GM12892 (cell line): Measurements from ENCODE around the gene TMTC1.

ENCODE experiments used
- DNase-seq: peaks from one replicate; pipeline ENCODE4 v3.0.0; 2011; ENCODE audit not compliant: insufficient read length
- FAIRE-seq: peaks from 2 replicates; lab custom pipeline; 2011; peaks lifted over from hg19 to GRCh38; lab: Jason Lieb, UNC
- POLR2A ChIP-seq: IDR thresholded peaks from 2 replicates; pipeline ENCODE4 v1.6.1; 2011; ENCODE audit warnings: low read depth, low read length, control low read depth
- POLR2AphosphoS5 ChIP-seq: IDR thresholded peaks from 2 replicates; pipeline ENCODE4 v1.6.1; 2011; ENCODE audit warnings: low read depth, low read length, control low read depth
- TAF1 ChIP-seq: IDR thresholded peaks from 2 replicates; pipeline ENCODE4 v1.6.1; 2011; ENCODE audit warnings: low read depth, mild to moderate bottlenecking, control low read depth, low read length, borderline replicate concordance

The TMTC1 gene

DNA sequence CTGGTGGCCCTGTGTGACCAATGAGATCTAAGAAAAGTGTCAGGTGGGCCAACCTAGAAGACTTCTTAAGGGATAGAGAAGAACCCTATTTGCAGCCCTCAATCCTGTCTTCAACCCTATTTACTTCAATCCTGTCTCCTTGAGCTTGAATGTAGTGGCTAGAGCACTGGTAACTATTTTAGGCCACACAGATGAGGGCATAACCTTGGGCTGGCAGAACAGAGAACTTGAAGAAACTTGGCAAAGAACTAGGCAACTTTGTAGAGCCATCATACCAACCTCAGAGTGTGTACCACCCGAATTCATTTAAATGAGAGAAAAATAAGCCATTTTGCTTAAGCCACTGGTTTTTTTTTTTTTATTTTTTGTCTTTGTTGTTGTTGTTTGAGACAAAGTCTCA, 94.8 kb downstream of the TMTC1 start:
- FAIRE-seq (no peak), DNase-seq (no peak)
- no peak for TF ChIP-seq POLR2AphosphoS5
- no peak for TF ChIP-seq POLR2A
- TF ChIP-seq TAF1: no peak

GRCh38 chr12:29682088-29682487, 101.7 kb downstream of the TMTC1 start:
- no peak for DNase-seq
- no peak for FAIRE-seq
- TF ChIP-seq POLR2A (no peak), POLR2AphosphoS5 (no peak), TAF1 (no peak)

DNA sequence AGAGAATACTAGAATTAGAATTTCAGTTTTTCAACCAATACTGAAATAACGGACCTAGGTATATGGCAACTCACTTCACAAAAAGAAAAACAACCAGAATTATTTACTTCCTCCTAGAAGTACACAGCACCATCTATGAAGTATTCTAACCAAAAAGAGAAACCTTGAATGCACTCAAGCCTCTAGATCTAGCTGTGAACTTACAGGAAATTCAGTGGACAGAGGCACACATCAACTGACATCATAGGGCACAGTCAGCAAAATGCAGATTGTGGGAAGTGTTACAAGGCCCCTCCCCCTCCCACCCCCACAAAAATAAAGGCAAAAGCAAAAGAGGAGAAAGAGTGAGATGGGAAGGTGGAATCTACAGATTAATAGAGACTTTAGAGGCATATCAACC, 102.4 kb downstream of the TMTC1 start:
- no peak for DNase-seq
- no peak for TF ChIP-seq POLR2A
- no peak for TF ChIP-seq TAF1
- no peak for TF ChIP-seq POLR2AphosphoS5
- FAIRE-seq: no peak

GRCh38 chr12:29676676-29677075, 107.1 kb downstream of the TMTC1 start:
- DNase-seq (no peak), FAIRE-seq (no peak)
- TF ChIP-seq TAF1 (no peak), POLR2AphosphoS5 (no peak), POLR2A (no peak)

DNA sequence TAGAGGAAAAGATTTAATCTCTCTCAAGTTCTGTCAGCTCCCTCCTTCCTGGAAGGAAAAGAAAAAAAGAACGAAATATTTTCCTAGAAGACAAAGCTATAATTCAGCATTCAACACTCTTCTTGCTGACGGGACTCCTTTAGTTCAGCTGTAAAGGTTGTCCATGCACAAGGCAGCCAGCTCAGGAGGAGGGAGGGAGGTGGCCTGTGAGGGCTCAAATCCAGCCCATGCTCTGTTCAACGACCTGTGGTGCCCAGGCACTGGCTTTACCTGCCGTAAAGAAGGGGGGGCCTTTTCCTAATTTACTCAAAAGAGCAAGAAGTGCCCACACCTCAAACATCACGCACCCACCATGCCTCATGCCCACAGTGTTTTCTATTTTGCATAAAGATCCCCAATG, 109.3 kb downstream of the TMTC1 start:
- DNase-seq (no peak), FAIRE-seq (no peak)
- TF ChIP-seq POLR2A (no peak), TAF1 (no peak), POLR2AphosphoS5 (no peak)

- no peak for FAIRE-seq
- no peak for DNase-seq
- TF ChIP-seq TAF1 (no peak), POLR2AphosphoS5 (no peak), POLR2A (no peak)
Measured at GRCh38 chr12:29673346-29673745, 110.4 kb downstream of the TMTC1 start.

DNA sequence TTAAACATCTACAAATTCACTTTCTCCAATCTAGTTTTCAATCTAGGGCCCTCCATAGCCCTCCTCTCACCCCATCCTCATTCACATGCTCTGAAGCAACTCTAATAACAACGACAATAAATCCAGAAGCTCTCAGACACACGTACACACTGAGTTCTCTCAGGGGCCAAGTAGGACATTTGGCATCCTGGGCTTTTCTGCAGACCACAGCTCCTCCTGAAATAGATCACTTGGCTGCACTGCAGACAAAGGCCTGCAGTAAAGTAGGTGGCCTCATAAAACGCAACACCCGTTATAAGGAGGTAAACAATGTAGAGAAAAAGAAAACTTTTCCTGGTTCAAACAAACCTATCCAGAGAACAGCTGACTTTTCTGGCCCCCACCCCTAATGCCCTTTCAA, 111.2 kb downstream of the TMTC1 start:
- FAIRE-seq (no peak), DNase-seq (no peak)
- TF ChIP-seq TAF1 (no peak), POLR2AphosphoS5 (no peak)

- FAIRE-seq (no peak), DNase-seq (no peak)
- no peak for TF ChIP-seq POLR2A
- no peak for TF ChIP-seq TAF1
- no peak for TF ChIP-seq POLR2AphosphoS5
Measured at GRCh38 chr12:29671742-29672141, 112.0 kb downstream of the TMTC1 start.

DNA sequence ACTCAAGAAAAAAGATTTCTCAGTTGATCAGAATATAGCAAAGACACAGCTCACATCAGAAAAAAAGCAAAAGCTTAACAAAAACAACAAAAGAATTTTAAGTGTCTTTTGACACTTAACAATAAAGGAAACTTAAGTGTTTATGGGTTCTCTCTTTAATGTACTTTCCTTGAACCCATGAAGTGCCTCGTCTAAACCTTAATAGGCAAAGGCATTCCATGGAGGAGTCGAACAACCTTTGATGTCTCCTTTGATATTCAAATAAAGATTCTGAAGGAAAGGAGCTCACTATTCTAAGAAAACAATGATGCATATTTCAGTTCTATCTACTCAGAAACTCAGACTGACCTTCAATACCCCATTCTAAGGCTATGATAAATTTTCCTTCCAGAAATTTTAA, 116.7 kb downstream of the TMTC1 start:
- TF ChIP-seq POLR2AphosphoS5 (no peak), POLR2A (no peak), TAF1 (no peak)
- FAIRE-seq (no peak), DNase-seq (no peak)

DNA sequence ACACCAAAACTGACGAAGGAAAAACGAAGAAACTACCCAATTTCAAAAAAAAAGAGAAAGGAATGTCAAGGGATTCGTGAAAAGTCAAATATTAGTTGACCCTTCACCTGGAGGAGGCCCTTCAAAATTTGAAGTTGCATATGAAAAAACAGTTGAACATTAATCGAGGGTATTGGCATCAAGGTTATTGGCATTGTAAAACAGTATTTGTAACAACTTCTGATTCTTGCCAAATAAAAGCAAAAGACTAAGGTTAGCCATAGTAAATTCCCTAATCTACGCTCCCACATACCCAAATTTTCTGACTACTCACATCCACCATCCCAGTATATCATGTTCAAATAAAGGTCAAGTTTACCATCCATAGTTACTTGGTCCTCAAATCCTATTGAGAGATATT, 118.6 kb downstream of the TMTC1 start:
- FAIRE-seq (no peak), DNase-seq (no peak)
- TF ChIP-seq POLR2AphosphoS5 (no peak), POLR2A (no peak), TAF1 (no peak)

- TF ChIP-seq POLR2AphosphoS5: no peak
- TF ChIP-seq TAF1: no peak
- no peak for TF ChIP-seq POLR2A
- no peak for FAIRE-seq
- DNase-seq: no peak
Measured at GRCh38 chr12:29662734-29663323, 120.9 kb downstream of the TMTC1 start.

- DNase-seq (no peak), FAIRE-seq (no peak)
- TF ChIP-seq POLR2AphosphoS5: no peak
- no peak for TF ChIP-seq TAF1
- TF ChIP-seq POLR2A: no peak
Measured at GRCh38 chr12:29660847-29661246, 122.9 kb downstream of the TMTC1 start.

- no peak for DNase-seq
- no peak for FAIRE-seq
- no peak for TF ChIP-seq TAF1
Measured at GRCh38 chr12:29656762-29657538, 126.8 kb downstream of the TMTC1 start.

GRCh38 chr12:29655861-29656260, 127.9 kb downstream of the TMTC1 start:
- TF ChIP-seq POLR2A: no peak
- TF ChIP-seq TAF1: no peak
- TF ChIP-seq POLR2AphosphoS5: no peak
- FAIRE-seq: no peak
- no peak for DNase-seq
